Kidney capillary endothelial cell (primary cell): ENCODE data around the gene PBX4.

Experiments
- DNase-seq: peaks from one replicate; pipeline ENCODE4 v3.0.0-alpha.2; 2018; ENCODE audit warnings: low spot score

The PBX4 gene

DNA sequence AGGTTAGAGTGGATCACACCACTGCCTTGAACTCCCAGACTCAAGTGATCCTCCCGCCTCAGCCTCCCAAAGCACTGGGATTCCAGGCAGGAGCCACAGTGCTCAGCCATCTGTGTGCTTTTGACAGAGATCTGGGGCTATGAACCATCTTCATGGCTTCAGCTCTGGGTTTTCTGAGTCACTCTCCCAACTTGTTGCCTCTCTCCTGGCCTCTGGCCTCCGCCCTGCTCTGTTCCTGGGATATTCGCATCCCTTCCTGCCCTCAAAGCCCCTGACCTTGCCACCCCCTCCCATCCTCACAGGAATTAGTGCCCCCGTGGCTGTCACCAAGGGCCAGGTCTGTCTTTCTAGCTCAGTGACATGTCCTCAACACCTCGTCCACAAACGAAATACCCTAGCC lies 30.7 kb upstream of the PBX4 start:
- no peak for DNase-seq

DNA sequence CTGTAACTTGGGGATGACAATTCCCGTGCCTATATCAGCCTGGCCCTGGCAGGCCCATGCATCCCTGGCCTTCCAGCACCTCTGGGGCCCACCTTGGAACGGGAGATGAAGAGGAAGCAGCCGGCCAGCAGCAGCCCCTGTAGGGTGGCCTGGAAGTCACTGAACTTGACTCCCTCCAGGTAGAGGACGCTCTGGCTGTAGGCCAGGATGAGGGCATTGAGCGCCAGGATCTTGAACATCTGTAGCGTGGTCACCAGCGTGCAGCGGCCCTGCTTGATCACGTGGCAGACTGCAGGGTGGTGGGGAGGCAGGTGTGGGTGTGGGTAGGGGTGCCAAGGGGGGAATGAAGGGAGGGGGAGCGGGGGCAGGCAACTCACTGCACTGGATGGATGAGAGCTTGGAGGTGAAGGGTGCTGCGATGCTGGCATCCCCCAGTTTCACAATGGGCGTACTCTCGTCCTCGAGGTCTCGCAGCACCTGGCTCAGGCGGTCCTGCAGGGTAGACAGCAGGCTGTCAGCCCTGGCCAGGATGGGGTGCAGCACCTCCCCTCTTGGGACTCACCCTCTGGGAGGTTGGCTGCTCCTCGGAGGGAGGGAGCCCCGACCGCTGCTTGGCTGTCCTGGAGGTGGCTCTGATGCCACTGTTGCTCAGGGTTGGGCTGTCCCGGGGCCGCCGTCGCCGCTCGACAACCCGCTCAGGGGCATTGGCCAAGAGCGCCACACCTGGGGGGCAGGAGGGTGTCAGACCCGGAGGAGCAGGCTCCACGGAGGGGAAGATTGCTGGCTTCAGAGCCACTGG lies 28.7 kb upstream of the PBX4 start:
- no peak for DNase-seq

DNA sequence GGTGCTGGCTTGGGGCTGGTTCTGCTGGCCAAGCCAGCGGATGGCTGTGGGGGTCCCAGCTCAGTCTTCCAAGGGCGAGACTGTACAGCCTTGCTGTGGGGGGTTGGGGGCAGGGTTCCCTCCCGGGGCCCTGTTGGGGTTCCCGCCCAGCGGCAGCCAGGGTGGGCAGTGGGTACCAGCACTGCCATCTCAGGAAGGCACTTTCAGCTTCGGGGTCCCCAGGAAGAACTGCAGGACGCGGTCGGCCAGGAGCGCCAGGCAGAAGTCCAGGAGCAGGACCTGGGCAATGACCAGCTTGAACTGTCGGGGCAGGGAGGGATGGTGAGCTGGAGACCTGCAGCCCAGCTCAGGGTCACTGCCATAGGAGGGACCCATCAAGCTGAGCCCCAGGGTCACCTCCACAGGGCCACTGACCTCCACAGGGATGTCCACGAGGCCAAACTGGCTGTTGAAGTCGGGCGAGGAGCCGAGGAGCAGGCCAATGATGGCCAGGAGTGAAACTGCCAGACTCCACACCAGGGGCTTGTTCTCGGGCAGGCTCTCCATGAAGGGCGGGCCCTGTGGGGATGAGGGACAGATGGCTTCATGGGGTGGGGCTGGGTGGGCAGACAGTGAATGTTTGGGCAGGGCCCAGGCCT lies 26.9 kb upstream of the PBX4 start:
- DNase-seq: no peak

DNA sequence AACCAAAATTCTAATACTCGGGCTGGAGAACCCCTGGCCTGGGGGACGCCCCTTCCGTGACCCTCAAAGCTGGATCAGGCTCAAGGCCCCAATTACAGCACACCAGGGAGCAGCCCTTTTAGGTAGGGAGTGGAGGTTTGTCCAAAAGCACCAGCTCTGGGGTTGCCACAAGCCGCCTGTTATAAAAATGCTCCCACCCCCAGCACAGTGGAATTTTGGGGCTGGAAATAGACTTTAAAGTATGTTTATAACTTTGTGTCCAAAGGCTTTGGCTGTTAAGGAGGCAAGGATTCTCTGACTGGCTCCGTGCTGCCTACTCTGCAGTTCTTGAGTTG lies 25.5 kb upstream of the PBX4 start:
- DNase-seq: no peak

- peak; percentile 45 for DNase-seq
These were observed 24.9 kb upstream of the PBX4 start, which contains the start of gene GMIP for GRCh38 chr19:19643158-19644053. Gene GMIP (minus strand): TSS chr19:19643657. CDS start chr19:19643529, 128 bp downstream.

DNA sequence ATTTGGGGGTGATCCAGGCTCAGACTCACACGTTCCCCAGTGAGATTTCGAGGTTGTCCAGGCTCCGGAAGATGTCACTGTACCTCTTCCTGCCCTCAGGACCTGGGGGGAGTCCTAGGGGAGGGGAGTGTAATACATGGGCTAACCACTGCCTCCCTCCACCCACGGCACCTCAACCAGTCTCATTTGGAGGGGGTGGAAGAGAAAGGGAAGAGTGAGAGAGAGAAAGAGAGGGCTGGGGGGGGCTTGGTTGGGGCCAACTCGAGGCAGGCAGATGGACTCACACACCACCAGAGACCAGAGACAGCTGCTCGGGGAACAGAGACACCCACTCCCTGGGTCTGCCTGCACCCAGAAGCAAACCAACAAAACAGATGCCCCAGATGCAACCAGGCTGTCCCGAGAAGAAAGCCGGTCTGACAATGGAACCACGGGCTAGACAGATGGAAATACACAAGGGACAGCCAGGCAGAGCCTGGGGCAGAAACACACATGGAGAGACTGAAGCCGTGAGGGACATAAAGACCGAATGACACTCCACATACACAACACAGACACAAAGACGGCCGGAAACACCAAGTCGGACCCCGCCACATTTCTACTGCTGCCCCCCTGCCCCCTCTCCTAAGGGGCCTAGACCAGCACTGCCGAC lies 24.1 kb upstream of the PBX4 start:
- DNase-seq: peak; percentile 23

DNA sequence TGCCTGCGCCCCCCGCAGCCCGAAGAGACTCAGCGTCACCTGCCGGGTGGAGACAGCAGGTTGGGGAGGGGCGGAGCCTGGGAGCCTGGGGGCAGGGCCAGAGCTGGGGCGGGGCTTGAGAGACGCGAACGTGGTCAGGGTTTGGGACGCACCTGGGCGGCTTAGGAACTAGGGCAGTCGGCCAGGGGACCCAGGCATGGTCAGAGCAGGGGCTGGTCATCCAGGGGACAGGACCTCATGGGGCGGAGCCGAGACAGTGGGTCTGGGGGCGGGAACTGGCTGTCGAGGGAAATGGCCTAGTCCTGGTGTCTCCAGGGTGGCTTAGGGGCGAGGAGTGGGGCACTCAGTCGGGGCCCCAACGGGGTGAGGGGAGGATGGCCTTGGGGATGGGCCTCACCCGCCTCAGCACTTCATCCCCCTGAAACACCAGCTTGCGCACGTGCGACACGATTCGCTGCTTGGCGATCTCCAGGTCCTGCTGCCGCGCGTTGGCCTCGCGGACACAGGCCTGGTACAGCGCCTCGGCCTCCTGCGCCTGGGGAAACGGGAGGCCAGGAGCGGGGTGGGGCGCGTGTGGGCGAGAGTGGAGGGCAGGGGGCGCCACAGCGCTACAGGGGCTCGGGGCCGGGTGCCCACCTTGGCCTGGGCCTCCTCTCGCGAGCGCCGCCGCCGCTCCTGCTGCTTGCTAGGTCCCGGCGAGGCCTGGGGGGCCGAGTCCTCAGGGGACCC lies 19.2 kb upstream of the PBX4 start:
- DNase-seq: no peak

DNA sequence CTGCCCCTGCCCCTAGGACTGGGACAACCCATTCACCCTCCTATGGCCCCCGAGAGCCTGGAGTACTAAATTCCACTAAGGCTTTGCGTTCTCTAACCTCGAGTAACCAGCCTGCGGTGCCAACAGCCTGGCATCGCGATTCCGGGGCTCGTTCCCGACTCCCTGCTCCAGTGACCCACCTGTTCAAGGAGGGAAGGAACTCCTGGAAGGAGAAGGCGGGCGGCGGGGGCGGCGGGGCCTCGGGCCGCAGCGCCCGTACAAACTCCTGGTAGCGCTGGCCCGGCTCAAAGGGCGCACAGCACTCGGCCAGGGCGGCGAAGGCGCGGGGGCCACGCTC lies 18.7 kb upstream of the PBX4 start:
- no peak for DNase-seq

DNA sequence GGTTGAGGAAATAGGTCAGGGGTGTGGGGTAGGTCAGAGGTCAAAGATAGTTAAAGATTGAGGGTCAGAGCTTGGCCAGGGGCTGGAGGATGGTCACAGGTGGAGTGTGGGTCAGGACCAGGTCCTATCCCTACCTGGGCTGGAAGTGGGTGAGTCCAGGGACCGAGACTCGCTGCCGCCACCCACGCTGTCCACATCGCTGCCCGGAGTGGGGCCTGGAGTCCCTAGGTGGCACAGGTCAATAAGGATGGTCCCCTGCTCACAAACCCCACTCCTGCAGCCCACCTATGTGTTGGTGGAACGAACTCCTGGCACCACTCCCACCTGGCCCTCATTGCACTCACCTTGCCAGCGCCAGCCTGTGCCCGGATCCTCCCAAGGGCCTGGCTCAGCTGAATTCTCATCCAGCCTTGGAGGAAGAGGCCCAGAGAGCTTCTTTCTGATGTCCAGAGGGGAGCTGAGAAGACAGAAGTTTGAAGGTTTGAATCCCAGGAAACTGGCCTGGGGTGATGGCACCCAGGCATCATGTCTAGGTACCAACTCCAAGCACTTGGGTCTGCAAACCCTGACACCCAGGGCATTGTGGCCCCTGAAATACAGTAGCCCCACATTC lies 18.2 kb upstream of the PBX4 start:
- DNase-seq: no peak

- DNase-seq: no peak
These were observed 16.8 kb upstream of the PBX4 start for GRCh38 chr19:19635313-19635702.

GRCh38 chr19:19634516-19635312 lies 16.2 kb upstream of the PBX4 start:
- DNase-seq: no peak

DNA sequence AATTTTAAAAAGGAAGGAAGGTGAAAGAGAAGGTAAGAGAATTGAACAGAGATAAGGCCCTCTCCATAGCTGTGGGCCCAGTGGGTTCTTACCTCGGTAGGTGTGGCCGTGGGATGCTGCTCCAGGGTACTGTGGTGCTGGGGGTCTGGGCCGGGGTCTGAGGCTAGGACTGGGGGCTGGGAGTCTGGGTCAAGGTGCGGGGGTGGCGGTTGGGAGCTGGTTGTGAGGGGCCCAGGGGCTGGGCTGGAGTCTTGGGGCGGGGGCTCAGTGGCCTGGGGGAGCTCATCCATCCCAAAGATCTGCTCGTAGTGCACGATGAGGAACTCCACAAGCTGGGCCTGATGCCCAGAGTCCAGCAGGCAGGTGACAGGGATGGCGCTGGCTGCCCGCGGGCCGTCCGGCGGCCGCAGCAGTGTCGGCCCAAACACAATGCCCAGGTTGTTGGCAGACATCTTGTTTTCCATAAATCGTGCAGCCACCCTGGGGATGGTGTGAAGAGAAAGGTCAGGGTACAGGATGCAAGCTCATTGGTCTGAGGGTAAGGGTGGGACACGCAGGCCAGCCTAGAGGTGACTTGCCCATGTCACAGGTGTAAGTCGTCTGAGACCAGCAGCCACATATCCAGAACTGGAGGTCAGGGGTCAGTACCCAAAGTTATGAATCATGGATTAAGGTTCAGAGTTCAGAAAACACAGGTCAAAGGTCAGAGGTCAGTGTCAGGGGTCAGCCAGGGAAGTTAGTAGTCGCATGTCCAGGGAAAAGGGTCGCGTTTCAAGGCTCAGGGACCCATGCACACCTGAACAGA lies 15.4 kb upstream of the PBX4 start:
- no peak for DNase-seq

DNA sequence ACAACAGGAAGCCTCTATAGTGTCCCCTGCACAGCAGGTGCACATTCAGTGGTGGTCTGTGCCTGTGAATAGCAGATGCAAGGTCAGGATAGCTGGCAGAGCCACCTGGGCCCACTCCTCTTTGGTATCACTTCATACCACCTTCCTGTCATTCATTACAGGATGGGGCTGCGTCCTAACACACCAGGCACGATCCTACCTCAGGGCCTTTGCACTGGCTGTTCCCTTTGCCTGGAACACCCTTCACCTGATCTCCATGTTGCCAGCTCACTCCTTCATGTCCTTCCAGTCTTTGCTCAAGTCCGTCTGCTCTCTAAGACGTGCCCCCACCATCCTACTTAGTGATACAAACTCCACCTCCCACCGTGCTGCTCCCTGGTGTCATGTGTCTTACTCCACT lies 14.2 kb upstream of the PBX4 start:
- DNase-seq: no peak

- no peak for DNase-seq
These were observed 12.9 kb upstream of the PBX4 start for GRCh38 chr19:19631346-19631745.

DNA sequence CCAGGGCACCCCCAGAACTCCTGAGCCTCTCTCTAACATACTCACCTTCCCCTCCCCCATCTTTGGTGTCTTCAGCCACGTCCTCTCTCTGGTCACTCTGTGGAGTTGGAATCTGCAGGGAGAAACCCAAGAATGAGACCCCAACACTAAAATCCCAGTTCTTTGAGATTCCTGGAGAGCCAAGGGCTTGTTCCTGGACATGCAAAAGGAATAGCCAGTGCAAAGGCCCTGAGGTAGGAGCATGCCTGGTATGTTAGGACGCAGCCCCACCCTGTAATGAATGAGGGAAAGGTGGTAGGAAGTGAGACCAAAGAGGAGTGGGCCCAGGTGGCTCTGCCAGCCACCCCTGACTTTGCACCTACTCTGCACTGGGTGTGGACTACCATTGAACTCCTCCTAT lies 11.9 kb upstream of the PBX4 start:
- no peak for DNase-seq

DNA sequence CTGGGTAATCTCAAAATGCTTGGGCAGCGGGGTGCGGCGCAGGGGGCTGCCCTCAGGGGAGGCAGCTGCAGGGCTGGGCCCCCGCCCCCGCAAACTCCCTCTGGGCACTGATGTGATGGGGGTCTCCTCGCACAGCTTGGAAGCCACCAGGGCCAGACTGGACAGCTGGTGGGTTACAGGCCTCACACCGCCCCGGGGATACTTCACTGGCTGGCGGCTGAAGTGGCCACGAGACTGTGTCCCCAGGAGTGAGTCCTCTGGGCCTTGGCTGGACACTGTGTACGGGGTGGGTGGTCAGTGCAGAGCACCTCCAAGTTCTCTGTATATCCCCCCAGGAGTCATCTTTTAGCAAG lies 11.6 kb upstream of the PBX4 start:
- no peak for DNase-seq

DNA sequence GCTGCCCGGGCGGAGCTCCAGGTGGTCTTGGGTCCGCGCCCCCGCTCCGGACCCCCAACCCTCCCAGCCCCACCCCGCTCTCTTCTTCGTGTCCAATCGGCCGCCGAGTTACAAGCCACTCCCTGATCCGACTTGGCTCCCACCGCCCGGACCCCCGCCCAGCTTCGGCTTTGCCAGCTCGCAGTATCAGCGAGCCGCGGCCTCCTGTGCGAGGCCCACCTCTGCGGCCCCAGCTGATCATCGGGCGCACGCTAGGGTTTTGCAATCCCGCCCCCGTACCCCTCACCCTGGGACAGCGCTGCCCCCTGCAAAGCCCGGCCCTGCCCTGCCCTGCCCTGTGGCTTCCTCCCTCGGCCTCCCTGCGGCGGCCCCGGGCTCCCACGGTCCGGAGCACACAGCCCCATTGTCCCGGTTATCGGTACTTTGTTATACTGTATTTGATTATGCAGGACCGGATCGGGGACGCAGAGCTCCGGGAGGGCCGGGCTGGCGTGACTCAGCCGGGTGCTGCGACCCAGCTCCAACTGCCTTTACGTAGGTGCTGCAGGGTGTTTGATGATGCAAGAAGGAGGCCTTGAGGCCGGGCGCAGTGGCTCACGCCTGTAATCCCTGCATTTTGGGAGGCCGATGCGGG lies 10.1 kb upstream of the PBX4 start:
- DNase-seq: no peak

DNA sequence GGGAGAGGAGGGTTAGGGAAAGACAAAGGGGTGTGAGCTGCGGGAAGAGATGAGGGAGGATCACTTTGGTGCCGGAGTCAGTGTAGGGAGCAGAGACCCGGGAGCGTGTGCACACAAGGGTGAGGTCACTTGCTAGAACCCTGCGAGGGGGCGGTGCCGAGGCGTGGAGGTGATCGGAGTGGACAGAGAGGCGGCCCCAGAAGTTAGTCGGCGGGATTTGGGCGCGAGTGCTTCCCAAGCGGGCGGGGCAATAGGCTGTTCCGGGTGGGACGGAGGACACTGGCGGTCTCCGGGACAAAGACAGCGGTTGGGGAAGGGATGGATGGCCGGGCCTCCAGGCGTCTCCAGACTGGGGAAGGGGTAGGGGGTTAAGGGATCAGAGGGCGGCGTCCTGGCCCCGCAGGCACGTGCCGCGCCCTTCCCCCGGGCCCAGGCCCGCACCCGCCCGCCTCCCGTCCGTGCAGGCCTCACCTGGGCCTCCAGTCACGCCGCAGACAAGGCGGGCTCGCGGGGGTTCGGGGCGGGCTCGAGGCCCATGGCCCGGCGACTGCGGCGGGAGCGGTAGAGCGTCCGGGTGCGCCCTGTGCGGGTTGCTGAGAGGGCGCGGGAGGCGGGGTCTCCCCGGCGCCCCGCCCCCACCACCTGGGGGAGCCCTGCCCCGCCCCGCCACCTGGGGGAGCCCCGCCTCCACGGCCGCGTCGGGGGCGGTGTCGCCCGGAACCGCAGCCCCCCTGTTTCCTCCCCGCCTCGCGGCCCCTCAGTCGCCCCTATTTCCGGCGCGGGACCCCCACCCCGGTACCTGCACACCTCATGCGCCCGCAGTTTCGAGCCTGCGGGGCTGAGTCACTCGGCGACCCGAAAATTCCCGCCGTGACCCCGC lies 9.4 kb upstream of the PBX4 start, which contains the start of gene LPAR2:
Gene LPAR2 (minus strand): TSS at position 600 of the 880 bp plus-strand sequence. CDS start 945 bp downstream, outside the sequence.
- no peak for DNase-seq
